ENCODE data around the gene PLVAP.

DNA sequence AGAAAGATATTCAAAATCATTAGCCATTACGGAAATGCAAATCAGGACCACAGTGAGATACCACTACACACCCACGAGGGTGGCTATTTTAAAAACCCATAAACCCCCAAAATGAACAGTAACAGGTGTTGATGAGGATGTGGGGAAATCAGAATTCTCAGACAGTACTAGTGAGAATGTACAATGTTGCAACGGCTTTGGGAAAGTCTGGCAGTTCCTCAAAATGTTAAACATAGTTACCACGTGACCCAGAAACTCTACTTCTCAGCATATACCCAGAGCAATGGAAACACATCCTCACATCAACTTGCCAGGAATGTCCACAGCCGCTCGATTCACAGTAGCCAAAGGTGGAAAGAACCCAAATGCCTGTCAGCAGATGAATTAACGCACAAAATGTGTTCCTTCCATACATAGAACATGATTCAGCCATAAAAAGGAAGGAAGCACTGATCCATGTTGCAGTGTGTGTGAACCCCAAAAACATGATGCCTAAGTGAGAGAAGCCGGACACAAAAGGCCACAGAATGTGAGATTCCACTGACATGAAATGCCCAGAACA, 7.0 kb downstream of the PLVAP start:
- TF ChIP-seq, protein P1, sequence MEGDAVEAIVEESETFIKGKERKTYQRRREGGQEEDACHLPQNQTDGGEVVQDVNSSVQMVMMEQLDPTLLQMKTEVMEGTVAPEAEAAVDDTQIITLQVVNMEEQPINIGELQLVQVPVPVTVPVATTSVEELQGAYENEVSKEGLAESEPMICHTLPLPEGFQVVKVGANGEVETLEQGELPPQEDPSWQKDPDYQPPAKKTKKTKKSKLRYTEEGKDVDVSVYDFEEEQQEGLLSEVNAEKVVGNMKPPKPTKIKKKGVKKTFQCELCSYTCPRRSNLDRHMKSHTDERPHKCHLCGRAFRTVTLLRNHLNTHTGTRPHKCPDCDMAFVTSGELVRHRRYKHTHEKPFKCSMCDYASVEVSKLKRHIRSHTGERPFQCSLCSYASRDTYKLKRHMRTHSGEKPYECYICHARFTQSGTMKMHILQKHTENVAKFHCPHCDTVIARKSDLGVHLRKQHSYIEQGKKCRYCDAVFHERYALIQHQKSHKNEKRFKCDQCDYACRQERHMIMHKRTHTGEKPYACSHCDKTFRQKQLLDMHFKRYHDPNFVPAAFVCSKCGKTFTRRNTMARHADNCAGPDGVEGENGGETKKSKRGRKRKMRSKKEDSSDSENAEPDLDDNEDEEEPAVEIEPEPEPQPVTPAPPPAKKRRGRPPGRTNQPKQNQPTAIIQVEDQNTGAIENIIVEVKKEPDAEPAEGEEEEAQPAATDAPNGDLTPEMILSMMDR (IDR thresholded peaks at IDR 0.05), result no peak
- no peak for TF ChIP-seq POLR2A (IDR thresholded peaks at IDR 0.05)

All from Peyer's patch (tissue), 4 donors.